Left hindlimb (tissue), 1 donor: ENCODE measurements around the gene HERPUD2.
"Not testable (repeated sequence)": the region's sequence is repeated elsewhere in the genome, so short reads cannot be mapped to it uniquely, and the experiment has no call there.

Source experiments
- DNase-seq: peaks from one replicate; pipeline ENCODE4 v3.0.0-alpha.2; 2018

The HERPUD2 gene

GRCh38 chr7:35599061-35599460 lies 95.9 kb downstream of the HERPUD2 start:
- no peak for DNase-seq

- DNase-seq: no peak
Measured at GRCh38 chr7:35596061-35596460, 98.9 kb downstream of the HERPUD2 start.

- no peak for DNase-seq
Measured at GRCh38 chr7:35593899-35594298, 101.0 kb downstream of the HERPUD2 start.

- DNase-seq: no peak
Measured at GRCh38 chr7:35588647-35589046, 106.3 kb downstream of the HERPUD2 start.

GRCh38 chr7:35584990-35585389 lies 109.9 kb downstream of the HERPUD2 start:
- DNase-seq: no peak

- not testable (repeated sequence) for DNase-seq
Measured at GRCh38 chr7:35584533-35584932, 110.4 kb downstream of the HERPUD2 start.
